AG10803 (cell line): ENCODE measurements around the gene ZFHX3.

ENCODE experiments used
- DNase-seq: peaks from one replicate; pipeline ENCODE4 v3.0.0; 2010; ENCODE audit warnings: low read depth
- H3K4me3 ChIP-seq: 2 replicates; pipeline ENCODE4 v1.5.1; 2011; ENCODE audit warnings: mild to moderate bottlenecking, low read length, control low read depth
- TF ChIP-seq, protein P1 (sequence below): conservative IDR thresholded peaks from 2 replicates; pipeline ENCODE4 v1.5.1; 2011; ENCODE audit warnings: mild to moderate bottlenecking, low read length, control low read depth, inconsistent platforms

ZFHX3 gene

DNA sequence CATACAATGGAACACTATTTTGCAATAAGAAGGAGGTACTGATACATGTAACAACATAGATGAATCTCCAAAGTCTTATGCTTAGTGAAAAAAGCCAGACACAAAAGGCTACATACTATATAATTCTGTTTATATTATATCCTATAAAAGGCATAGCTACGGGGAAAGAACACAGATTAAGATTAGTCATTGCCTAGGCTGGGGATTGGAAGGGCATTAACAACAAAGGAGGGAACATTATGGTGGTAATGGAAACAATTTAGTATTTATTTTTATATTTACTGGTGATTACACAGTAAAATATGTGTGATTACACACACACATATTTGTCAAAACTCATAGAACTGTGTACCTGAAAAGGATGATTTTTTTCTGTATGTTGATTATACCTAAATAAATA lies 278.1 kb downstream of the ZFHX3 start:
- TF ChIP-seq, protein P1, sequence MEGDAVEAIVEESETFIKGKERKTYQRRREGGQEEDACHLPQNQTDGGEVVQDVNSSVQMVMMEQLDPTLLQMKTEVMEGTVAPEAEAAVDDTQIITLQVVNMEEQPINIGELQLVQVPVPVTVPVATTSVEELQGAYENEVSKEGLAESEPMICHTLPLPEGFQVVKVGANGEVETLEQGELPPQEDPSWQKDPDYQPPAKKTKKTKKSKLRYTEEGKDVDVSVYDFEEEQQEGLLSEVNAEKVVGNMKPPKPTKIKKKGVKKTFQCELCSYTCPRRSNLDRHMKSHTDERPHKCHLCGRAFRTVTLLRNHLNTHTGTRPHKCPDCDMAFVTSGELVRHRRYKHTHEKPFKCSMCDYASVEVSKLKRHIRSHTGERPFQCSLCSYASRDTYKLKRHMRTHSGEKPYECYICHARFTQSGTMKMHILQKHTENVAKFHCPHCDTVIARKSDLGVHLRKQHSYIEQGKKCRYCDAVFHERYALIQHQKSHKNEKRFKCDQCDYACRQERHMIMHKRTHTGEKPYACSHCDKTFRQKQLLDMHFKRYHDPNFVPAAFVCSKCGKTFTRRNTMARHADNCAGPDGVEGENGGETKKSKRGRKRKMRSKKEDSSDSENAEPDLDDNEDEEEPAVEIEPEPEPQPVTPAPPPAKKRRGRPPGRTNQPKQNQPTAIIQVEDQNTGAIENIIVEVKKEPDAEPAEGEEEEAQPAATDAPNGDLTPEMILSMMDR = no peak
- DNase-seq = no peak

DNA sequence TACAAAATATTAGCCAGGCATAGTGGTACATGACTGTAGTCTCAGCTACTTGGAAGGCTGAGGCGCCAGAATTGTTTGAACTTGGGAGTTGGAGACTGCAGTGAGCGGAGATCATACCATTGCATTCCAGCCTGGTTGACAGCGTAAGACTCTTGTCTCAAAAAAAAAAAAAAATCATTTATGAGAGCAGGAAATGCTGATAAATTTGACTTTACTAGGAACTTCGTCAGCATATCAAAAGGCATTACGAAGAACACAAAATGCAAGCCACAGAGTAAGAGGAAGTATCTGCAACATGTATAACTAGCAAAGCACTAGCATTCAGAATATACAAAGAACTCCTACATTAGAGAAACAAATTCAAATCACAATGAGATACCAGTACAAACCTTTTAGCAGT lies 279.3 kb downstream of the ZFHX3 start:
- no peak for DNase-seq
- TF ChIP-seq, protein P1 = no peak
- no peak overlapping the region for H3K4me3 ChIP-seq

More for the DNA sequence above, 278.1 kb downstream of the ZFHX3 start:
- H3K4me3 ChIP-seq = no peak overlapping the region

DNA sequence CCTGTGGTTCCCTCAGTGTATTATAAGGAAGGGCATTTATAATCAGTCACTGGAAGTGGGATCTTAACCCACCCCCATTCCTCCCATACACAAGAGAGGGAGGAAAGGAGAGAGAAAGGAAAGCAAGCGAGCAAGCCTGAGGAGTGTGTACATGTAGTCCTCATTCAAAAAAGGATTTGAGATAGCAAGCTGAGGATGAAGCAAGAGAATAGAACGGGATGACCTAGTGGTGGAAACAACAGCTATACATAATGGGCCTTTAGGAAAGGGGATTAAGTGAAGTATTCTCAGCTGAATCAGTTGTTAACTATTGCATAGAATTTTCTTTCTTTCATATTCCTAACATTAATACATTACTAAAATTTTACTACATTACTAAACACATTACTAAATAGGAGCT lies 281.4 kb downstream of the ZFHX3 start:
- DNase-seq = no peak
- TF ChIP-seq, protein P1 = no peak
- H3K4me3 ChIP-seq = no peak overlapping the region

DNA sequence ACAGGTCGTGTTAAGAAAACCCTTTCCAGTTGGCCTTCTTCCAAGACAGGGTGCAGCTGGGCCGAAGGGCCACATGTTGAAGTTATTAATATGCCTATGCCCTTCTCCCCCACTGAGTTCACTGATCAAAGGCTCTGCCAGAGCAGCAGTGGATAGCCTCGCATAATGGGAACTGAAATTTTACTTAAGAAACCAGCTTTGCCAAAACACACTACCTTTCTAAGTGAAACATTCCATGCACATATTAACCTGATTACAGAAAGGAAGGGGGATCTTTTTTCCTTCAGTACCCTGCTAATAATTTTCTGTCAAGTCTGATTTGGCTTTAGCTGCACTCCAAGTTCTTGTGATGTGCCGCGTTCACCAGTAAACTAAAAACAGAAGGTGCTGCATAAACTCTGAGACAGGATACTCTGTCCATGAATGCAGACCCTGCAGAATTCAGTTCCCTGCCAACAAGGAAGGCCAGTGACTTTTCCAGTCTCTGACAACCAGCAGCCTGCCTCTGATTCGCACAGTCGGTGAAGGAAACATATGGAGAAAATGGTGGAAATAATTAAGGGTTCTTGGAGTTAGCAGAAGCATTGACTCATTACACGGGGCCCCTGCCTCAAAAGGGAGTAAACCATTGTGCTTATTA lies 283.8 kb downstream of the ZFHX3 start:
- H3K4me3 ChIP-seq = no peak overlapping the region
- no peak for DNase-seq
- TF ChIP-seq, protein P1 = no peak

DNA sequence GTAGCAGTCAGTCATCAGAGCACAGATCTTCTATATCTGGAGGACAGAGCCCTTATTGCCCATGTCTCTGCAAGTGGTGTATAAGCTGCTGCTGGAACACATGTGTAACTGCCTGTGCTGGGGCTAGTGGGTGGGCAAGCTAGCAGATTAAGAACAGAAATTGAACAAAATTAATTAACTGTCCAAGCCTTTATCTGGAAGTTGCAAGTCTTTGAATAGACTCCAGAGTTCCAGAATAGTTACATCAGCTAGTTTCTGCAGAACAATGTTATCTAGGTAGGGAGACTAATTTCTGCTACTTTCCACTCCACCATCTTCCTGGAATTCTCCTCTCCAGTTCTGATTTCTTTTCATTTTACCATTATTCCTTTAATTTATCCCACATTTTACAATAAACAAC lies 287.3 kb downstream of the ZFHX3 start:
- no peak overlapping the region for H3K4me3 ChIP-seq
- DNase-seq = no peak

DNA sequence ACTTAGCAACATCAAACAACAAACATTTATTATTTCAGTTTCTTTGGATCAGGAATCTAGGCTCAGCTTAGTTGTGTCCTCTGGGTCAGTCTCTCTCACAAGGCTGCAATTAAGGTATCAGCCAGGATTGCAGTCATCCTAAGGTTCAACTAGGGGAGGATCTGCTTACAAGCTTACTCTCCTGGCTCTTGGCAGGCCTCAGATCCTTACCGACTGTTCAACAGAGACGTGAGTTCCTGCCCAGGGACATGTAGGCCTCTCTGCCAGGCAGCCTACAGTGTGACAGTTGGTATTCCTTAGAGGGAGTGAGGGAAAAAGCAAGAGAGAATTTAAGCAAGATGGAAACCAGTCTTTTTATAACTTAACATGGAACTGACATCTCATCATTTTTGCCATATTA lies 294.0 kb downstream of the ZFHX3 start:
- no peak overlapping the region for H3K4me3 ChIP-seq
- TF ChIP-seq, protein P1 = no peak
- DNase-seq = no peak

More for the DNA sequence above, 287.3 kb downstream of the ZFHX3 start:
- TF ChIP-seq, protein P1 = no peak

DNA sequence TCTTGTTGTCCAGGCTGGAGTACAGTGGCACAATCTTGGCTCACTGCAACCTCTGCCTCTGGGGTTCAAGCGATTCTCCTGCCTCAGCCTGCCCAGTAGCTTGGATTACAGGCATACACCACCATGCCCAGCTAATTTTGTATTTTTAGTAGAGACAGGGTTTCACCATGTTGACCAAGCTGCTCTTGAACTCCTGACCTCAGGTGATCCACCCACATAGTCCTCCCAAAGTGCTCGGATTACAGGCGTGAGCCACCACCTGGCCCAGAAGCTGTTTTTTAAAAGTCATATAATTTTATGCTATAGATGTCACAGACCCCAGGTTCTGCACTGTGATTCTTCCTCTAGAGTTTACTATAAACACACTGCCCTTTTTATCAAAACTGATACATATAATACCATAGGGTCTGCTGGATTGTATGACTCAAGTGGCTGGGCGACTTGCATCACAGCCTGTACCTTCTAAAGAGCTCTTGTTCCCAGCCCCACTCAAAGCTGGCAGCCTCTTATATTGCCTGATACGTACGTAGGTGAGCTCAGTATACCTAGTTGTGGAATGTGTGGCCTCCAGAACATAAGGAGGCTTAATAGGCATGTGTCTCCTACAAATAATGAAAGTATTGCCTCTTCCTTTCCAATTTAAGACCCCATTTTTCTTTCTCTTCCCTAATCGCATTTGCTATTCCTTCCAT lies 295.8 kb downstream of the ZFHX3 start:
- no peak for DNase-seq
- H3K4me3 ChIP-seq = no peak overlapping the region

More for the DNA sequence above, 295.8 kb downstream of the ZFHX3 start:
- TF ChIP-seq, protein P1 = no peak
